Measurements from ENCODE around the gene KRTAP5-3.
"Not testable (repeated sequence)": the region's sequence is repeated elsewhere in the genome, so short reads cannot be mapped to it uniquely, and the experiment has no call there.

KRTAP5-3 gene

DNA sequence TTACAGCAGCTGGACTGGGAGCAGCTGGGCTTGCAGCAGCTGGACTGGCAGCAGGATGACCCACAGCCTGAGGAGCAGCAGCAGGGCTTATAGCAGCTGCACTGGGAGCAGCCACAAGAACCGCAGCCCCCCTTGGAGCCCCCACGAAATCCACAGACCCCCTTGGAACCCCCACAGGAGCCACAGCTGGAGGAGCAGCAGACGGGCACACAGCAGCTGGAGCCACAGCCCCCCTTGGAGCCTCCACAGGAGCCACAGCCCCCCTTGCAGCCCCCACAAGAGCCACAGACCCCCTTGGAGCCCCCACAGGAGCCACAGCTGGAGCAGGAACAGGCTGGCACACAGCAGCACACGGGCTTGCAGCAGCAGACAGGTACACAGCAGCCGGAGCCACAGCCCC, 362 bp downstream of the KRTAP5-3 start:
- not testable (repeated sequence) for DNase-seq

DNA sequence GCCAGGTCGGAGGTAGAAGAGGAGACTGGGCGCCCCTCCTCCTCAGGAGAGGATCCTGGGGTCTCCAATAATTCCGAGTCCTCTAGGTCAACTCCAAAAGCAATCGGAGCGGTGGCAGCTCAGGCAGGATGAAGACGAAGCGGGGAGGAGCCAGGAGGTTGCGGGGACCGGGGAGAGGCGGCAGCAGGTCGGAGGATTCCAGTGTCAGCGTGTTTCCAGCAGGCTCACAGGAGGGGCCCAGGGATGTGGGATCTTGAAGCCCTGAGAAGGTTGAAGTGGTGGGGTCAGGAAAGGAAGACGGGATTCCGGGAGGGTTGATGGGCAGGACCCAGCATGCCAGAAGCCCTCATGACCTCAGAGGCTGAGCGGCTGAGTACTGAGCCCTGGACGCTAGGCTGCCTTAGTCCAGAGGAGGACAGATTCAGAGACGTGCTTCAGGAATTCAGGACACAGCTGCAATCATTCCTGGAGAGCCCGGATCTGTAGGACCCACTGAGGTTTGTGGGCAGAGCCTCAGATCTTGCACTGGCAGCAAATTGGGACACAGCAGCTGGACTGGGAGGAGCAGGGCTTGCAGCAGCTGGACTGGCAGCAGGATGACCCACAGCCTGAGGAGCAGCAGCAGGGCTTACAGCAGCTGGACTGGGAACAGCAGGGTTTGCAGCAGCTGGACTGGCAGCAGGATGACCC, 962 bp downstream of the KRTAP5-3 start:
- not testable (repeated sequence) for DNase-seq

DNA sequence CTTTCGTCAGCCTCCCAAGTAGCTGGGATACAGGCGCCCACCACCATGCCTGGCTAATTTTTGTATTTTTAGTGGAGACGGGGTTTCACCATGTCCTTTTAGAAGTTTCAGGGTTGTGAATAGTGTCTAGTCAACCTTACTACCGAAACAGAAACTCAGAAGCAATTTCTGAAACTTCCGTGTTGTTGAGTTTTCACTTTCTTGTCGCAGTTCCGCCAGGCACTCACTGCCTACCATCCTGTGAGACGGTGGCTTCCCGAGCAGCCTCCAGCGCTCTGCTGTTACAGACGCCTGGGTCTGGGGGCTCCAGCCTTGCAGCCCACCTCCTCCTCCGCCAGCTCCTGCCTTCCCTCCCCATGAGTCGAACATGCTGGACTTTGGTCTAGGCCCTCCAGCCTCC, 2.3 kb downstream of the KRTAP5-3 start:
- not testable (repeated sequence) for DNase-seq

DNA sequence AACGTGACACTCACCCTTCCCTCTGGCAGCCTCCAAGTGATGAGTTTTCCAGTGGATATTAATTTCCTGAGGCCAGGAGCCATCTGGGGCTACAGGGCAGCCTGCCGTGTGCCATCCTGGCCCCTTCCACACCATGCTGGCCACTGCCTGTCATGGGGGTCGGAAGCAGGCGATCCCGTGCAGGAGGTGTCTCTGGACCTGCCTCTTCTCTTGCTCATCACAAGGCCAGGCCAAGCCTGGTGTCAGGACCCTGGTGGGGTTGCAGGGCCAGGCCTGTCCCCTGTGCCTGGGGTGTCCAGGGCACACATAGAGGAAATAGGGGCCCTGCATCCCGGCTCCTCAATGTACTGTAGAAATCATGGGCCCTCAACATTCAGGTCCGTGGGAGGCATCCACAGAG, 3.6 kb downstream of the KRTAP5-3 start:
- DNase-seq = no peak

DNA sequence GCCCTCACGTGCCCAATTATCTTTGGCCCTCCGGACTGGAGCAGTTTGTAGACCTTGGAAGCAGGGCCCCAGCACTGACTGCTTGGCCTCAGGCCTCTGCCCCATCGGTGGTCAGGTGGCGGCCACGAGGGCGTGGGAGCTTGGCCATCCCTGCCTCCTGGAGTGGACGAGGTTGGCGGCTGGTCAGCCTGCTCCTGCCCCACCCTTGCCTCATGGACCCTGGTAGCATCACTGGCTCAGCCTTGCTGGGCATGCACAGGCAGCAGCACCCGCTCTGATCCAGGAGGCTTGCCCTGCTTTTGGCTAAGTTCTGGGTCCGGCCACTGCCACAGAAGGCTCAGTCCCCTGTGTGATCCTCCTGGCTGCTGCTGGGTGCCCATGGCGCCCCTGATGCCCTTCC, 4.1 kb downstream of the KRTAP5-3 start:
- no peak for DNase-seq

DNA sequence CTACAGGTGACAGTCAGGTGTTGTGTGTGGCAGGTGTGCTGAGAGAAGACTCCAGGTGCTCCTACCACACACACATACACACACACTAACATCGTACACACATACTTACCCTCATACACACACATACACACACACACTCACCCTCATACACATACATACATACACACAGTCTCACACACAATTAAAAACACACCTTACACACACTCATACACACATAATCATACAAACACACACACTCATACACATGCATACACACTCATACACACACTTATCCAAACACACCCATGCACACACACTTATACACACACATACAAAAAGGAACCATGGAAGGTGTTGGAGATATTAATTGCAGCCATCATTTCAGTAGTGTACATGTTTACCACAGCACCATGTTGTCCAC, 4.6 kb downstream of the KRTAP5-3 start:
- DNase-seq = no peak

DNA sequence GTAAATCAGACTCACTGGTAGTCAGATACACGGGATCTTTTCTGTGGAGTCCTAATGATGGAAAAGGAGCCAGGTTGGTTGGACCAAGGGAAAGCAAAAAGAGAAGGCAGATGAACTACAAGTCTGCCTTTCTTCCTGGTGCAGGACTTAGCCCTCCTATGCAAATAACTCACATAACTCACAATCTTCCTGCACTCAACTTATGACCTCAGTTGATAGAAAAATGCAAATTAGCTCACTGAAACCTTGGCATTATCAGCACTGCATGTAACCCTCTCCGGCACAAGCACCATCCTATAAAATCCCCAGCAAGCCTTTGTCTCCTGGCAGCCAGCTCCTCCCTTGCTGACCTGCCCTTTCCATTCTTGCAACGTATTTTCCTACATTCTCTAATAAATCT, 6.6 kb downstream of the KRTAP5-3 start:
- not testable (repeated sequence) for DNase-seq

DNA sequence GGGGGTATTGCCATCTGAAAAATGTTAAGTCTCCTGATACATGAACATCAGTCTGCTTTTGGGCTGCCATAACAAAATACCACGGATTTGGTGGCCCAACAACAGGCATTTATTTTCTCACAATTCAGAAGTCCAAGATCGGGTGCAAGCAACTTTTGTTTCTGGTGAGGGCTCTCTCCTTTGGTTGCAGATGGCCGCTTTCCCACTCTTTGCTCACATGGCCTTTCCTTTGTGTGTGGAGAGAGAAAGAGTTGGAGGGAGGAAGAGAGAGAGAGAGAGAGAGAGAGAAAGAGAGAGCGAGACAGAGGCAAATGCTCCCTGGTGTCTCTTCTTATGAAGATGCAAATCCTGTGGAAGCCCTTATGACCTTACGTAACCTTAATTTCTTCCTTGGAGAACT, 7.6 kb downstream of the KRTAP5-3 start:
- DNase-seq = no peak

DNA sequence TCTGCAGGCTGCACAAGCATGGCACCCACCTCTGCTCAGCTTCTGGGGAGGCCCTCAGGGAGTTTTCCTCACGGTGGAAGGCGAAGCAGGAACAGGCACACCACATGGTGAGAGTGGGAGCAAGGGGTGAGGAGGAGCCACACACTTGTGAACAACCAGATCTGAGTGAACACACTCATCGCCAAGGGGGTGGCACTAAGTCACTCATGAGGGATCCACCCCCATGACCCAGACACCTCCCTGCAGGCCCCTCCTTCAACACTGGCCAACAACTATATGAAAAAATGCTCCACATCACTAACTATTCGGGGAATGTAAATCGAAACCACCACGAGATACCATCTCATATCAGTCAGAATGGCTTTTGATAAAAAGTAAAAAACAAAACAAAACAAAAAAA, 9.4 kb downstream of the KRTAP5-3 start:
- DNase-seq = no peak

DNA sequence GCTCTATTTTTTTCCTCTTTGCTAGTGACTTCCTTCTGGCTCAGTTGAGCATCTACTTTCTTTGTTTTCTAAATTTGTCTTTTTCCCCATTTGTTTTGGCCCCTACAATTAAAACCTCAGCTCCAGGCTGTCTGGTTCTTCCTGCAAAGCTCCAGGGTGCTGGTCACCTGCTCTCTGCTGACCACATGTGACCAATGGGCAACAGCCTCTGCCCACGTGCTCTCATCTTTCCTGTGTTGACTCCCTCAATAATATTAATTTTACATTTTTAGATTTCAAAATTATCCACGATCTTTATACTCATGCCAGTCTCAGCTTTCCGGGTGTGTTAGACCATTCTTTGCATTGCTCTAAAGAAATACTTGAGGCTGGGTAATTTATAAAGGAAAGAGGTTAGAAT, 9.9 kb downstream of the KRTAP5-3 start:
- not testable (repeated sequence) for DNase-seq

DNA sequence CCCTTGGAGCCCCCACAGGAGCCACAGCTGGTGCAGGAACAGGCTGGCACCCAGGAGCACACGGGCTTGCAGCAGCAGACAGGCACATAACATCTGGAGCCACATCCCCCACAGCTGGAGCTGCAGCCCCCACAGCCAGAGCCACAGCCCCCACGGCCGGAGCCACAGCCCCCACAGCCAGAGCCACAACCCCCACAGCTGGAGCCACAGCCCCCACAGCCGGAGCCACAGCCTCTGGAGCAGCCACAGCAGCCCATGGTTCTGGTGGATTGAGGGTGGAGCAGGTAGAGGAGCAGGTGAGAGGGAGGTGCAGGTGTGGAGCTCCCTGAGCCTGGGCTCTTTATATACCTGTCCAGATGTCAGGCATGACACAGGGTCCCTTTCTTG, 10.3 kb downstream of the KRTAP5-3 start, which contains the start of gene KRTAP5-2:
Gene KRTAP5-2 (minus strand): TSS at position 301 of the 387 bp plus-strand sequence. CDS start 44 bp downstream, at position 257.
- no peak for DNase-seq

DNA sequence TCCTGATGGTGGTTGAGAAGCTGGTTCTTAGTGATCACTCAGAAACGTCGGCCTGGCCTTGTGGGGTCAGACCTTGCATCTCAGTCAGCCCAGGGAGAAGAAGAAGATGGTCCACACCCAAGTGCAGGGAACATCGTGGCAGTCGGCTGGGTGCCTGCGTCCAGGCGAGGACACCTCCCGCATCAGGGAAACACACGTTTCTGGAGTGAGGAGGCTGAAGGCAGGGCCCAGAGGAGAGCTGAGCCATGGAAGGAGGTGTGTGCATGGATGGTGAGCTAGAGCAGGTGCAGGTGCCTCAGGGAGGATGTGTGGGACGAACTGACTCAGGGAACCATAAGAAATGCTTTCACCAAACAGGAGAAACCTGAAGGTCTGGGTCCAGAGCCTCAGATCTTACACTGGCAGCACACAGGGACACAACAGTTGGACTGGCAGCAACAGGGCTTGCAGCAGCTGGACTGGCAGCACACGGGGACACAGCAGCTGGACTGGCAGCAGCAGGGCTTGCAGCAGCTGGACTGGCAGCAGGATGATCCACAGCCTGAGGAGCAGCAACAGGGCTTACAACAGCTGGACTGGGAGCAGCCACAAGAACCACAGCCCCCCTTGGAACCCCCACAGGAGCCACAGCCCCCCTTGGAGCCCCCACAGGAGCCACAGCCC, 10.8 kb downstream of the KRTAP5-3 start:
- no peak for DNase-seq

DNA sequence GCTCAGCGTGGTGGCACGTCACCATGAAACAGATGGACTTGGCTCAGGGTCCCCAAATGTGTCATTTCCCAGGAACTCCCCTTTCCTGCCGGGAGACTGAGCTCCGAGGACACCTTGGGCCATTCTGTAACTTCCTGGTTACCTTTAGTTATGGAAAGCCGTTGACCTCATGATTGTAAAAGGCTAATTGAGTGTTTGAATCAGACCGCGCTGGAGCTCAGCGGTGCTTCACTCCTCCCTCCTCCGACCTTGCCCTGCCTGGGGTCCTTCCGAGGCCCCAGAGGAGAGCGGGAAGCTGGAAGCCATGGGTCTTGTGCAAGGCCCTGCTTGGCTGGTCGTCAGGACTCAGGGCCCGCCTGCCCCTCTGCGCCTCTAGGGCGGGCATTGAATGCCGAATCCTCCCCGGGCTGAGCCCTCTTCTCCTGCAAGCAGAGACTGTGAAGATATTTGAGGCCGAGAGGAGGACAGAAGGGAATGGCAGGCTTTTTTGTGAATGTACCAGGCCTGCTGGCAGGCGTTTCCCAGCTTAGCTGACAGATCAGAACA, 11.6 kb downstream of the KRTAP5-3 start:
- DNase-seq = not testable (repeated sequence)

DNA sequence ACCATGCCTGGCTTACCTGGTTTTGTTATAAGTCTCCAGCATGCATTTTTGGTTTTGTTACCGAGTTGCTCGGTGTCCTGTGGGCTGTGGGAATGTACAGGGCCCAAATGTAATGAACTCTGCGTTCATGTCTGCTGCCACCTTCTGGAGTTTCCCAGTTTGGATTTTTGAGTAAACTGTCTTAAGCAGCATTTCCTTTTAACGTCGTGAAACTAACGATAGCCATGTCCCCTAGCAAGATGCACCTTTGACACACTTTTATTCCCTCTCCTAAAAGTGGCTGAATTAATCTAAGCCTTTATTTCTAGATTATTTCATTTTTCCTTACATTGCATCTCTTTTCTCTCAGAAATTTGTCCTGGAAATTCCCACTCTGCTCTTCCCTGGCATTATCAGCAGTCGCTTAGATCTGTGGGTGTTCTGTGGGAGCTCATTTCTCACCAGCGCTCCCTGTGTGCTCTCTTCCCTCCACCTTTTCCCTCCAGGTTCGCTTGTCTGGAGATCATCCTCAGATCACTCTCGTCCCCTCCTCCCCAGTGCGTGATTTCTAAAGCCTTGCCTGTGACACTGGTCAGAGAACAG, 12.2 kb downstream of the KRTAP5-3 start:
- not testable (repeated sequence) for DNase-seq

DNA sequence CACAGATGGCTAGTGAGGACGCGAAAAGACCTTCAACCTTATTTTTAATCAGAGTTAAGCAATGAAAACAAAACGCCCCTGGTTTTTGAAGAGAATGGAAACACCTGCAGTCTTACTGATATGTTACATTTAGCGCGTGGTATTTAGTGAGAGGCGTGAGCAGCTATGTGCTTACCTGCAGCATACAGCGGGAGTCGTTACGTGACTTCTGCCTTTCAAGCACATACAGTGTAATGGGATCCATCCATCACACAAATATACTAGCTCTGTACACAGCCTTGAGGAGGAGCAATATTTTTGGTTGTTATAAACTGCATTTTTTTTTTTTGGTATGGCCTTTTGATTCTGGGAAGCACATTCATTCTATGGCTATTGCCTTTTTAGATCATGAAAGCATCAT, 15.6 kb downstream of the KRTAP5-3 start:
- DNase-seq = no peak

DNA sequence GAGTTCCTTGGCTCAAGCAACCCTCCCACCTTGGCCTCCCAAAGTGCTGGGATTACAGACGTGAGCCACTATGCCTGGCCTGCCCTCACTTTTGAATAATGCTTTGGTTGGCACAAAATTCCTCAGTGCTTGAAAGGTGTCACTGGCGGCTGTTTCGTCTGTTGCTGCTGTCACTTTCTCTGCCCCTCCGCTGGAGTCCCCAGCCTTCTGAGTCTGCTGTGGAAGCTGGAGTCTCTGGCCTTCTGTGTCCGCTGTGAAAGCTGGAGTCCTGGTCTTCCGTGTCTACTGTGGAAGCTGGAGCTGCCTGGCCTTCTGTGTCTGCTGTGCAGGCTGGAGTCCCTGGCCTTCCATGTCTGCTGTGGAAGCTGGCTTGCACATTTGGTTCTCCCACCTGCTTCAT, 18.3 kb downstream of the KRTAP5-3 start:
- no peak for DNase-seq

DNA sequence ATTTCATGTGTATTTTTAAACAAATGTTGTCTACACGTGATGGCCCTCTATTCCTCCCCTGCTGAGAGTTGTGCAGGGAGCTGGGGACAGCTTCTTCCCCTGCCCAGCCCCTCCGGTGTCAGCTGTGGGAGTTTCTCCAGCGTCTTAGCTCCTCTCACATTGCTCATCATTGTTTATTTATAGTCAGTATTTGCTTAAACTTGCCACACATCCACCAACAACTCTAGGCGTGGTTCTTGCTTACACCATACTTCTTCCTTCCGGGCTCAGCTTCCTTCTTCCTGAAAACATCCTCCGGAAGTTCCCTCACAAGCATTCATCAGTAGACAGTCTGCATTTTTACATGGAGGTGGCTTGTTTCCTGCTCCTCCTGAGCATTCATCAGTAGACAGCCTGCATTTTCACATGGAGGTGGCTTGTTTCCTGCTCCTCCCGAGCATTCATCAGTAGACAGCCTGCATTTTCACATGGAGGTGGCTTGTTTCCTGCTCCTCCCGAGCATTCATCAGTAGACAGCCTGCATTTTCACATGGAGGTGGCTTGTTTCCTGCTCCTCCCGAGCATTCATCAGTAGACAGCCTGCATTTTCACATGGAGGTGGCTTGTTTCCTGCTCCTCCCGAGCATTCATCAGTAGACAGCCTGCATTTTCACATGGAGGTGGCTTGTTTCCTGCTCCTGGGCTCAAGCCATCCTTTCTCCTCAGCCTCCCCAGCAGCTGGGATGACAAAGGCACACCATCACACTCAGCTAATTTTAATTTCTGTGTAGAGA, 18.9 kb downstream of the KRTAP5-3 start:
- DNase-seq = not testable (repeated sequence)

DNA sequence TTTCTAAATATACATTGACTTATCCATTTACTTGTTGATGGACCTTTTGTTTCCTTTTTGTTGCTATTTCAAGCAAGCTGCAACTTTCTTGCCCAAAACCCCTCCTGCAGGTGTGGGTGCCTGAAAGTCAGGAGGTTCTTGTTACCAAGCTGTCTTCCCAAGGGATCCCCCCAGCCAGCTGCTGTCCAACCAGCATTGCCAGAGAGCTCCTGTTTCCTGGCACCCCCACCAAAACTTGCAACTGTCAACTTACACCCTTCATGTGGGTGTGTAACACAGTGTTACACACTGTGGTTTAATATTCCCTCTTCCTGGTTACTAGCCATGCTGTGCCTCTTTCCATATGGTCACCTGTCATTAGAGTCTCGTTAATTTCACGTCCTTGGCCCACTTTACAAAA, 21.6 kb downstream of the KRTAP5-3 start:
- DNase-seq = no peak

DNA sequence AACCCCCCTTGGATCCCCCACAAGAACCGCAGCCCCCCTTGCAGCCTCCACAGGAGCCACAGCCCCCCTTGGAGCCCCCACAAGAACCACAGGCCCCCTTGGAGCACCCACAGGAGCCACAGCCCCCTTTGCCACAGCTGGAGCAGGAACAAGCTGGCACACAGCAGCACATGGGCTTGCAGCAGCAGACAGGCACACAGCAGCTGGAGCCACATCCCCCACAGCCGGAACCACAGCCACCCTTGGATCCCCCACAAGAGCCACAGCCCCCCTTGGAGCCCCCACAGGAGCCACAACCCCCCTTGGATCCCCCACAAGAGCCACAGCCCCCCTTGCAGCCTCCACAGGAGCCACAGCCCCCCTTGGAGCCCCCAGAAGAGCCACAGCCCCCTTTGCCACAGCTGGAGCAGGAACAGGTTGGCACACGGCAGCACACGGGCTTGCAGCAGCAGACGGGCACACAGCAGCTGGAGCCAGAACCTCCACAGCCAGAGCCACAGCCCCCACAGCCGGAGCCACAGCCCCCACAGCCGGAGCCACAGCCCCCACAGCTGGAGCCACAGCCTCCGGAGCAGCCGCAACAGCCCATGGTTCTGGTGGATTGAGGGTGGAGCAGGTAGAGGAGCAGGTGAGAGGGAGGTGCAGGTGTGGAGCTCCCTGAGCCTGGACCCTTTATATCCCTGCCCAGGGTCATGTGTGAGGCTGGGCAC, 23.4 kb downstream of the KRTAP5-3 start, which contains the start of gene KRTAP5-1:
Gene KRTAP5-1 (minus strand): TSS at position 623 of the 710 bp plus-strand sequence. CDS start 34 bp downstream, at position 589.
- DNase-seq = not testable (repeated sequence)

DNA sequence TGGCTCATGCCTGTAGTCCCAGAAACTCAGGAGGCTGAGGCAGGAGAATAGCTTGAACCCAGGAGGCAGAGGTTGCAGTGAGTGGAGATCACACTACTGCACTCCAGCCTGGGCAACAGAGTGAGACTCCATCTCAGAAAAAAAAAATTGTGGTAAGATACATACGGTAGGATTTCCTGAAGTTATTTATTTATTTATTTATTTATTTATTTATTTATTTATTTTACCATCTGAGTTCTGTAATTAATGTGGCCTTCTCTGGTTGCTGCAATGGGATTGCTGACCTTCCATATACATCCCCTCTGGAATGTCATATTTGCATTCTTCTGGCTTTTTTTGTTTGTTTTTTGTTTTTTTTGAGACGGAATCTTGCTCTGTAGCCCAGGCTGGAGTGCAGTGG, 25.4 kb downstream of the KRTAP5-3 start:
- not testable (repeated sequence) for DNase-seq

DNA sequence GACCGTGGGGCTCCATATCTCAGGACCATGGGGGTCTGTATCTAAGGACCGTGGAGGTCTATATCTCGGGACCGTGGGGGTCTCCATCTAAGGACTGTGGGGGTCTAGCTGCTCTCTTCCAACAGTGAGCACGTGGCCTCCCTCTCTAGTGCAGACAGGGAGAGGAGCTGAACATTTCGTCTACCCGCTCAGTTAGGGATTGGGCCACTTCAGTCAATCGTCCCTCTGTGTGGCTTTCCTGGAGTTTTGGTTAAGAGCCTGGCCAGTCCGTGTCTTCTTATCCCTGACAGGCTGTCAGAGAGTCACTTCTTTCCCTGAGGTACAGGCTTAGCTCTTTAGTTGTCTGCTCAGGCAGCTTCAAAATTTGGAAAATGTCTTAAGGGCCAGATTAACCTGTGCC, 26.3 kb downstream of the KRTAP5-3 start:
- no peak for DNase-seq

DNA sequence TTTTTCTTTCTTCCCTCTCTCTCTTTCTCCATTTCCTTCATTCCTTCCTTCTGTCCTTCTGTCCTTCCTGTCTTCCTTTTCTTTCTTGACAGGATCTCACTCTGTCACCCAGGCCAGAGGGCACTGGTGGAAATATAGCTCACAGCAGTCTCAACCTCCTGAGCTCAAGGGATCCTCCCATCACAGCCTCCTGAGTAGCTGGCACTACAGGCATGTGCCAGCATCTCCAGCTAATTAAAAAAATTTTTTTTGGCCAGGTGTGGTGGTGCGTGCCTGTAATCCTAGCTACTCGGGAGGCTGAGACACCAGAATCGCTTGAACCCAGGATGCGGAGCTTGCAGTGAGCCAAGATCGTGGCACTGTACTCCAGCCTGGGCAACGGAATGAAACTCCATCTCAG, 31.4 kb downstream of the KRTAP5-3 start:
- no peak for DNase-seq

Data from activated CD4-positive, CD25-positive, alpha-beta regulatory T cell treated with anti-CD3 and anti-CD28 coated beads, Interleukin-2, amount 50 U/mL, for 72 hours (primary cell).